GM21526 (cell line): ENCODE measurements around the gene GLRX3.
"Not testable (repeated sequence)": the region's sequence is repeated elsewhere in the genome, so short reads cannot be mapped to it uniquely, and the experiment has no call there.

Source experiments
- ATAC-seq: cut with Tn5 transposase; IDR thresholded peaks from one replicate; pipeline ENCODE4 v1.9.1; 2021; ENCODE audit warnings: moderate library complexity; ENCODE audit not compliant: unreplicated experiment, low FRiP score

Gene GLRX3

GRCh38 chr10:130136226-130137089 lies at the start of gene GLRX3:
TSS of gene GLRX3 (plus strand) at chr10:130136391. CDS start at chr10:130136421, 30 bp downstream.
- ATAC-seq, result peak; percentile 81

GRCh38 chr10:130090565-130090964 lies 45.6 kb upstream of the GLRX3 start:
- not testable (repeated sequence) for ATAC-seq

GRCh38 chr10:130099344-130099743 lies 36.8 kb upstream of the GLRX3 start:
- no peak for ATAC-seq

GRCh38 chr10:130105724-130106123 lies 30.5 kb upstream of the GLRX3 start:
- no peak for ATAC-seq

- not testable (repeated sequence) for ATAC-seq
These were observed 28.0 kb upstream of the GLRX3 start for GRCh38 chr10:130108146-130108545.

GRCh38 chr10:130108934-130109604 lies 27.1 kb upstream of the GLRX3 start:
- ATAC-seq, result no peak

GRCh38 chr10:130109796-130110245 lies 26.4 kb upstream of the GLRX3 start:
- ATAC-seq, result no peak

GRCh38 chr10:130110246-130111112 lies 25.7 kb upstream of the GLRX3 start, which contains the start of gene C10orf143:
TSS of gene C10orf143 (minus strand) at chr10:130110830. CDS start at chr10:130110772, 58 bp downstream.
- ATAC-seq, result peak; percentile 84

- ATAC-seq, result peak; percentile 86
These were observed 24.9 kb upstream of the GLRX3 start for GRCh38 chr10:130111113-130111851.

- no peak for ATAC-seq
These were observed 24.4 kb upstream of the GLRX3 start for GRCh38 chr10:130111852-130112180.

- ATAC-seq, result no peak
These were observed 23.4 kb upstream of the GLRX3 start for GRCh38 chr10:130112821-130113220.

GRCh38 chr10:130116942-130117341 lies 19.2 kb upstream of the GLRX3 start:
- not testable (repeated sequence) for ATAC-seq

GRCh38 chr10:130117535-130117934 lies 18.7 kb upstream of the GLRX3 start:
- ATAC-seq, result not testable (repeated sequence)

- no peak for ATAC-seq
These were observed 14.6 kb upstream of the GLRX3 start for GRCh38 chr10:130121486-130122079.

- ATAC-seq, result peak; percentile 96
These were observed 8.7 kb upstream of the GLRX3 start for GRCh38 chr10:130127364-130128061.

GRCh38 chr10:130128062-130128781 lies 8.0 kb upstream of the GLRX3 start:
- no peak for ATAC-seq

- ATAC-seq, result no peak
These were observed 7.3 kb upstream of the GLRX3 start for GRCh38 chr10:130128922-130129321.

- peak; percentile 18 for ATAC-seq
These were observed 440 bp upstream of the GLRX3 start for GRCh38 chr10:130135676-130136225.
